Regular cardiac myocyte (primary cell): ENCODE results near the gene PRR20A. TPM values are rescaled to one million over a fixed set of nuclear protein-coding genes. Genes with fewer than 3 reads are reported as not detected.

Source experiments
- total RNA-seq: library from RNA; depleted of rRNA; stranded (reverse); fragments of >200 nt; gene quantifications from 2 replicates; pipeline ENCODE4 v1.2.3, GENCODE V29; 2014

Gene PRR20A
- total RNA-seq: not detected in 2 replicates

DNA sequence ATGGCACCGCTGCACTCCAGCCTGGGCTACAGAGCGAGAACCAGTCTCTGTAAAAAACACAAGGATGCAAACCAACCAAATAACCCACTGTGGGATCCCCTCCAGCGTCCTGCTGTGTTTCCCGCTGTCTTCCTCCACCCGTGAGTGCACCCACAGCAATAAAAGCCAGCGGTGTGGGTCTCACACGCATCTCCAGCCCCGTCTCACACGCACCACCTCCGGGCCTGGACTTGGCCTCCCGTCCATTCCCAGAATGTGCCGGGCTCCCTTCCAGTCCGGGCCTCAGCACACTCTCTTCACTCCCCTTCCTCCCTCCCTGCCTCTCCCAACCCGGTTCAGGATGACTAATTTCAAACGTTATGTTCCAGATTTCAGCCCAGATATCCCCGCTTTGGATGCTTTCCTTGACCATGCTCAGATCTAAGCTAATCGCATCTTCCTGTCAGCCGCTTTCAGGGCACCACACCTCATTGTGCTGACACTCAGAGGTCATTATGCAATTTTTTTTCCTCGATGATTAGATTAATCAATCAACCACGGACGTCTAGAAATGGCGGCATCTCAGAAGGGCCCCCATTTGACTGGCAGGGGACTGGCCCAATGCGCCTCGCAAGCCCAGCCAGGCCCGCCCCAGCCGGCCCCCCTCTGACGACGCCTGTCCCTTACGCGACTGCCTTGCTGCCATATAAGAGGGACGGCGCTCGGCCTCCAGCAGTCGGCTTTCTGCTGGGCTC, at the start of gene PRR20A:
PRR20A (plus strand) TSS at position 684 of the 734 bp plus-strand sequence. CDS start 387 bp downstream, outside the sequence.

DNA sequence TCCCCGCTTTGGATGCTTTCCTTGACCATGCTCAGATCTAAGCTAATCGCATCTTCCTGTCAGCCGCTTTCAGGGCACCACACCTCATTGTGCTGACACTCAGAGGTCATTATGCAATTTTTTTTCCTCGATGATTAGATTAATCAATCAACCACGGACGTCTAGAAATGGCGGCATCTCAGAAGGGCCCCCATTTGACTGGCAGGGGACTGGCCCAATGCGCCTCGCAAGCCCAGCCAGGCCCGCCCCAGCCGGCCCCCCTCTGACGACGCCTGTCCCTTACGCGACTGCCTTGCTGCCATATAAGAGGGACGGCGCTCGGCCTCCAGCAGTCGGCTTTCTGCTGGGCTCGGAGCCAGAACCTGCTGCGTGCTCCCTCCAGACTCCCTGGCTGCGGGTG, 6.5 kb downstream of the PRR20A start, which contains the start of gene PRR20B:
PRR20B (plus strand) TSS at position 301 of the 400 bp plus-strand sequence. CDS start 387 bp downstream, outside the sequence.

DNA sequence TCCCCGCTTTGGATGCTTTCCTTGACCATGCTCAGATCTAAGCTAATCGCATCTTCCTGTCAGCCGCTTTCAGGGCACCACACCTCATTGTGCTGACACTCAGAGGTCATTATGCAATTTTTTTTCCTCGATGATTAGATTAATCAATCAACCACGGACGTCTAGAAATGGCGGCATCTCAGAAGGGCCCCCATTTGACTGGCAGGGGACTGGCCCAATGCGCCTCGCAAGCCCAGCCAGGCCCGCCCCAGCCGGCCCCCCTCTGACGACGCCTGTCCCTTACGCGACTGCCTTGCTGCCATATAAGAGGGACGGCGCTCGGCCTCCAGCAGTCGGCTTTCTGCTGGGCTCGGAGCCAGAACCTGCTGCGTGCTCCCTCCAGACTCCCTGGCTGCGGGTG, 13.0 kb downstream of the PRR20A start, which contains the start of gene PRR20C:
PRR20C (plus strand) TSS at position 301 of the 400 bp plus-strand sequence. CDS start 387 bp downstream, outside the sequence.

DNA sequence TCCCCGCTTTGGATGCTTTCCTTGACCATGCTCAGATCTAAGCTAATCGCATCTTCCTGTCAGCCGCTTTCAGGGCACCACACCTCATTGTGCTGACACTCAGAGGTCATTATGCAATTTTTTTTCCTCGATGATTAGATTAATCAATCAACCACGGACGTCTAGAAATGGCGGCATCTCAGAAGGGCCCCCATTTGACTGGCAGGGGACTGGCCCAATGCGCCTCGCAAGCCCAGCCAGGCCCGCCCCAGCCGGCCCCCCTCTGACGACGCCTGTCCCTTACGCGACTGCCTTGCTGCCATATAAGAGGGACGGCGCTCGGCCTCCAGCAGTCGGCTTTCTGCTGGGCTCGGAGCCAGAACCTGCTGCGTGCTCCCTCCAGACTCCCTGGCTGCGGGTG, 19.6 kb downstream of the PRR20A start, which contains the start of gene PRR20D:
PRR20D (plus strand) TSS at position 301 of the 400 bp plus-strand sequence. CDS start 387 bp downstream, outside the sequence.

DNA sequence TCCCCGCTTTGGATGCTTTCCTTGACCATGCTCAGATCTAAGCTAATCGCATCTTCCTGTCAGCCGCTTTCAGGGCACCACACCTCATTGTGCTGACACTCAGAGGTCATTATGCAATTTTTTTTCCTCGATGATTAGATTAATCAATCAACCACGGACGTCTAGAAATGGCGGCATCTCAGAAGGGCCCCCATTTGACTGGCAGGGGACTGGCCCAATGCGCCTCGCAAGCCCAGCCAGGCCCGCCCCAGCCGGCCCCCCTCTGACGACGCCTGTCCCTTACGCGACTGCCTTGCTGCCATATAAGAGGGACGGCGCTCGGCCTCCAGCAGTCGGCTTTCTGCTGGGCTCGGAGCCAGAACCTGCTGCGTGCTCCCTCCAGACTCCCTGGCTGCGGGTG, 26.2 kb downstream of the PRR20A start, which contains the start of gene PRR20E:
PRR20E (plus strand) TSS at position 301 of the 400 bp plus-strand sequence. CDS start 387 bp downstream, outside the sequence.

Other genes starting within 250 kb of the PRR20A start
- gene PRR20B, start 6.6 kb downstream of the PRR20A start, total RNA-seq: not detected in 2 replicates
- gene PRR20C, start 13.1 kb downstream of the PRR20A start, total RNA-seq: not detected in 2 replicates
- not detected in 2 replicates for gene PRR20D, start 19.7 kb downstream of the PRR20A start, total RNA-seq
- gene PRR20E, start 26.3 kb downstream of the PRR20A start, total RNA-seq: not detected in 2 replicates